ENCODE measurements around the gene COL1A2.

COL1A2 gene

DNA sequence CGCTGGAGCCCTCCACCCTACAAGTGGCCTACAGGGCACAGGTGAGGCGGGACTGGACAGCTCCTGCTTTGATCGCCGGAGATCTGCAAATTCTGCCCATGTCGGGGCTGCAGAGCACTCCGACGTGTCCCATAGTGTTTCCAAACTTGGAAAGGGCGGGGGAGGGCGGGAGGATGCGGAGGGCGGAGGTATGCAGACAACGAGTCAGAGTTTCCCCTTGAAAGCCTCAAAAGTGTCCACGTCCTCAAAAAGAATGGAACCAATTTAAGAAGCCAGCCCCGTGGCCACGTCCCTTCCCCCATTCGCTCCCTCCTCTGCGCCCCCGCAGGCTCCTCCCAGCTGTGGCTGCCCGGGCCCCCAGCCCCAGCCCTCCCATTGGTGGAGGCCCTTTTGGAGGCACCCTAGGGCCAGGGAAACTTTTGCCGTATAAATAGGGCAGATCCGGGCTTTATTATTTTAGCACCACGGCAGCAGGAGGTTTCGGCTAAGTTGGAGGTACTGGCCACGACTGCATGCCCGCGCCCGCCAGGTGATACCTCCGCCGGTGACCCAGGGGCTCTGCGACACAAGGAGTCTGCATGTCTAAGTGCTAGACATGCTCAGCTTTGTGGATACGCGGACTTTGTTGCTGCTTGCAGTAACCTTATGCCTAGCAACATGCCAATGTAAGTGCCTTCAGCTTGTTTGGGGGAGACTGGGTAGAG lies at the start of gene COL1A2:
Gene COL1A2, plus strand, starts transcription at position 459 of the 704 bp plus-strand sequence. Its CDS starts 137 bp downstream, at position 596.
- no peak for DNase-seq

DNA sequence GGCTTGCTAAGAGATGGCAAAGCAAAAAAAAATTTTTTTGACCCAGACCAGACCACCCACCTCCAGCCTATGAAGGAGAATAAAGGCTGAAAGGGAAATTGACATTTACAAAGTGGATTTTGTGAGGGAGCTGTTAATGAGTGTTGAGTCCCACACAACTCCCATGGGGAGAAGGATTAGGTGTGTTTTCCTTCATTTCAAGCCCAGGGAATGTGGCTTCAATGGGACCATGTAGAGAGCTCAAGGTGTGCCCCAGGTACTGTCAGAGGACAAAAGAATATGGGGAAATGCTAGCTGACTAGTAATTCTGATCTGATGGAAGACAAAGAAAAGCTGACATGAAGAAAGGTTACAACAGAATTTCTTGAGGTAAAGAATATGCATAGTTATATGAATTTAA lies 48.8 kb upstream of the COL1A2 start:
- no peak for DNase-seq

DNA sequence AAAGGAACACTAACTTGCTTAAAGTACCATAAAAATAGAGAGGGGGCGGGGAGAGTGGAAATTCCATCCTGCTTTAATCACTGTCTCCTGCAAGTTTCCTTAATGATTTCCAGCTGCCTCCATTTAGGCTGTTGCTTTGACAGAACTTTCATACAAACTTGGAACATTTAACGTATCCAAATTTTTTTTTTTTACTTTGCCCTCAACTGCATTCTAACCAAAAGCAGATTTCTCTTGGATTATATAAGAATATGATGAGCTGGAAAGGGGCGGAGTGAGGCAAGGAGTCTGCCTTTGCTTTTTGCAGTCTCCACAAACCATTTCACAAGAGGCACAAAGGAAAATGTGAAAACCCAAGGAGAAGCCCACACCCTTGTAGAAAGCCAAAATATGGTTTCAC lies 46.6 kb upstream of the COL1A2 start:
- DNase-seq, result no peak

DNA sequence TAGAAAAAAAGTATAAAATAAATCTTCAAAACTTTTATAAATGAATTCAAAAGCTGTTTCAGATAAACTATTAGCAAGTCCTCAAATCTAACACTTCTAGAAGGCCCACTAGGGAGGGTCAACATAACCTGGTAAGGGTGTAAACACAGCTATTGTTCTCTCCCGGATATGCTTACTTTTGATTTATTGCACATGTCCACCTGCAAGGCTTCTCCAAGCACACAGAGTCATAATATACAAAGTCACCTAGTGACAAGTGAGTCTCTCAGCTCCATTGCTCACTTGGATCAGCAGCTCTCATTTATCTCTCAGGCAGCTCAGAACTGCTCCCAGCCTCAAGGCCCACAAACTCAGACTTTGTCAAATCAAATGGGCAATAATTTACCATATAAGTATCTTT lies 44.0 kb upstream of the COL1A2 start:
- no peak for DNase-seq

DNA sequence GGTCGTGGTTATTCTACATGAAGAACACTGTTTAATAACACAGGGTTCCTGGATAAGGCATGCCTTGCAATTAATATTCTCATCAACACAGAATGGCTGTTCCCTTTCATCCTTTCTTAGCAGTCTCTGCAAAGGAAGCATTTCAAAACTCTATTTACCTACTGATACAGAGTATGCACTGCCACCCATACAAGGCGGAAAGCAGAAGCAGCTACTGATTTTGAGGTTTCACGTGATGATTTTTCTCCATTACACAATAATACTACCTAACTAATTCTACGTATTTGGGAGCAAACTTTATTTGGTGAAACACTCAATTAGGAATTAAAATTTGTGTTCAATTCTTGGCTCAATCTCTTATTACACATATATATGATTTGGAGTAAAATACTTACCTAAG lies 43.0 kb upstream of the COL1A2 start:
- DNase-seq, result no peak

DNA sequence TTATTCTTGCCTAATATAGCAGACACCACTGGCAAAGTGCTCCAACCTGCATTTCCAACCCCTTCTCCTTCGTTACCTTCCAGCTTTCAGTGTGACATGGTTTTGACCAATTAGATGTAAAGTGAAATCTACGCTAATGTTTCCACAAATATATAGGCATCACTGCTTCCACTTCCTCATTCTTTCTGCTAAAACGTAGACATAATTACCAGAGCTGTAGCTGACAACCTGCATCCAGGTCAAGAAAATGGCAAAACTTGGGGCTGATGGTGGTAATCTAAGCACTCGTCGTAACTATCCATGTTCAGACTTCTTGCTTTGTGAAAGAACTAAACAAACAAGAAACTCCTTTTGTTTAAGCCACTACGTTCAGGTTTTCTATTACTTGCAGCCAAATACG lies 41.8 kb upstream of the COL1A2 start:
- no peak for DNase-seq

DNA sequence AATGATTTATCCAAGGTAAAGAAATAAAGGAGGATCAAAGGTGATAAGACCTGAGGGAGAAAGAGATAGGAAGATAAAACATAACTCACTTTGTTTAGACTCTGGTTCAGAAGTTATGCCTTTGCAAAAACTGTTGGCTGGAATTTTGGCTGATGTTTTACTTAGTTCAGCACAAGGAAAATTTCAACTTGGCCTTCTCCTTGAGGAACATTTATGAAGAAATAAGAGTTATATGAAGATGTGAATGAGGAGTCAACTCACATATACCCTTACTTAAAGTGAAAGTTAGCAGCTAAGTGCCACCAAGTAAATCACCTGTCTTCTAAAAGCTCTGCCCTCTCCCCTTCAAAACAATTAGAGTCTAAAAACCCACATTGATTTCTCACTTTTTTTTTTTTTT lies 39.7 kb upstream of the COL1A2 start:
- no peak for DNase-seq

DNA sequence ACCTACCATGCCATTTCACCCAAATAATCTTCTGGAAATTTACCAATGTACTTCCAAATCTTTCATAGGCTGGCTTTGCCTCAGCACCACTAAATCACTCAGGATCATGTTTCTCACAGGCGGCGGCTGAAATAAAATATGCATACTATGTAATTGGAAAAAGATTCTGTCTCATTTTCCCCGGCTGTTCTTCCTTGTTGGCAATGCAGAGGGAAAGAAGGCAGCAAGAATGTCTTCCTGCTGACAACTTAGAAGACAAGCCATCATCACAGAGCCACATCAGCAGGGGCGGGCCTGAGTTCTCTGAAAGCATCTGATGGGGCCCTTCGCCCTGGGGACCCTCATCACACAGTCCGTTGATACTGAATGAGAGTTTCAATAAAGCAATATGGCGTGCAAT lies 39.2 kb upstream of the COL1A2 start:
- no peak for DNase-seq

DNA sequence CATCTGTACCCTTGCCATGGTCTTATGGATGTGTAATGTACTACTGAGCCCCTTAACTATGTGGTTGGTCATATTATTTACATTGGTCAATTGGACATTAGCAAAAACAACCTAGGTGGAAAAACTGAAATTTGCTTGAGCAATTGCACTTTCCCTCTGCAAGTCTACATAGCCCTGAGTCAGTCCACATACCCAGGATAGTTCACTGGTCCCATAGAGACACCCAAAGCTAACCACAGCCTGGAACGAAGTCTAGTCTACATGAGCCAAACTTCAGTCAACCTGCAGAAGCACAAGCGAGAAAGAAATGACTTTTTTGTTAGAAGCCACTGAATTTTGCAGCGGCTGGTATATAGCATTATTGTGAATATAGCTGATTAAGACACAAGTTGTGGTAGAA lies 37.6 kb upstream of the COL1A2 start:
- no peak for DNase-seq

DNA sequence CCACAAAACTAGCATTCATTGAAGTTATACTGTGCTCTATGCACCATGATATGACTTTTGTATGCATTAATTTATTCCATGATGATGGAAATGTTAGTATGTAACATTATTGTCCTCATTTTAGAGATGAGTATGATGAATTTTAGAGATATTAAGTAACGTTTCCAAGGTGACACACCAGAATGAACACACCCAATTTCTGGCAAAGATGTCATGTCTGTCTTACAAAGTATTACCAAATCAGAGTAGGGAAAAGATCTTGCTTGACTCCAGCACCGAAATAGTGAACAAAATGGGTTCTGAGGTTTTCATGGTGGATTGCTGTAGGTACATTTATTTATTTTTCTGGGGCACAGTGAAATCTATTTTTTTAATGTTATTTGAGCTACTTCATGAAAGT lies 33.8 kb upstream of the COL1A2 start:
- DNase-seq, result no peak

DNA sequence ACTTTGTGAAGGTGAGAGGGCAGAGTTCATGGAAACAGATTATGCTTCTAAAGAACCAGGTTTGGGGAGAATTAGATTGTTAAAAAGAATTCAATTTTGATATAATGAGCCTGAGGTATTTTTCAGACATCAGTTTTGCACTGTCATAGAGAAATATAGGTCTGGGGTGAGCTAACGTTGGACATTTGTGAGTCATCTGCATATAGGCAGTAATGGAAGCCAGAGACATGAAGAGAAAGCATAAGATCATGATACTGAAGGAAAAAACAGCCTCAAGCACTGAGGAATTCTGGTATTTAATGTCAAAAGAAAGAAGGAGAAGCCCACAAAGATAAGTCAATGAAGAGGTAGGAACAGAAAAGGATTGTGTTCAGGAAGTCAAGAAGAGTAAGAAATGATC lies 32.4 kb upstream of the COL1A2 start:
- no peak for DNase-seq

DNA sequence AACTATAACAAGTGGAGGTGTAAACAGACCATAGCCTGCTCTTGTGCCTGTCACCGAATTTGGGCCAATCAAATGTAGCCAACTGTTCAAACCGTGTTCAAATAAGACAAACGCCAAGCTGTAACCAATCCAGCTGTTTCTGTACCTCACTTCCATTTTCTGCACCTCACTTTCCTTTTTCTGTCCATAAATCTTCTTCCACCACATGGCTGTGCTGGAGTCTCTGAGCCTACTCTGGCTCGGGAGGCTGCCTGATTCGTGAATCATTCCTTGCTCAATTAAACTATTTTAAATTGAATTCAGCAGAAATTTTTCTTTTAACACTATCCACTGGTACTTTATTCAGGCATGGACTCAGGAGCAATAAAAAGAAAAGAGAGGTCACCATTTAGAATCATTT lies 29.9 kb upstream of the COL1A2 start:
- DNase-seq, result no peak

DNA sequence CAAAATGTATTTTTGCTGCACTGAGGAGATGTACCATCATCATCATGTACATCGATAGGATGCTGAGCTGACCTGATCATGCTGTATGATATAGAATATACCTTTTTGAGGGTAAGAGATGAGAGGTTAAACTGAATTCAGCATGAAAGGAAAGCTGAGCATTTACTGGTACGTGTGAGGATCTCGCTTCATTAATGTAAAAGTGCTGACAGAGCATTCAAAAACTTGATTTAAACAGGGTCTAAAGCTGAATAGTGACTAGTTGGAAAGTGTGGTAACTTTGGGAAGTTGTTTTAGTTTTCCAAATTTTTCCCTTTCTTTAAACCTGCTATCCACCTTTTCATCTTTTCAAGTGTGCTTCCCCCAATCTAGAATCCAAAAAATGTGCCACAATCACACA lies 28.5 kb upstream of the COL1A2 start:
- no peak for DNase-seq

DNA sequence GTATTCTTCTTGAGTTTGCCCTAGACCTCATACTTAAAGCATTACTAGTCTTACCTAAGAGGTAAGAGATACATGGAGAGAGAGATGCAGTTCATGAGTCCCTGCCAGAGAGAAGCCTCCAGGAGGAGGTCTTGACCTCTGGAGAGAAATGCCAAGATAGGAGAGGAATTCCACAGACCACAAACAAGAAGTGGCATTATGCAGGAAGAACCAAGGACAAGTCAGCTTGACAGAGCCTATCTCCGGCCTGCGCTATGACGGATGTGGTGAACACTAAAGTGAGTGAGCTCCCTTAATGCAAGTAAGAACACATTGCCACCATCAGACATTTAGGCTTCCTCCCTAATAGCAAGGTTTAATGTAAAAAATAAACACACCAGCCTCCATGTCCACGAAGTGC lies 27.9 kb upstream of the COL1A2 start:
- DNase-seq, result no peak

DNA sequence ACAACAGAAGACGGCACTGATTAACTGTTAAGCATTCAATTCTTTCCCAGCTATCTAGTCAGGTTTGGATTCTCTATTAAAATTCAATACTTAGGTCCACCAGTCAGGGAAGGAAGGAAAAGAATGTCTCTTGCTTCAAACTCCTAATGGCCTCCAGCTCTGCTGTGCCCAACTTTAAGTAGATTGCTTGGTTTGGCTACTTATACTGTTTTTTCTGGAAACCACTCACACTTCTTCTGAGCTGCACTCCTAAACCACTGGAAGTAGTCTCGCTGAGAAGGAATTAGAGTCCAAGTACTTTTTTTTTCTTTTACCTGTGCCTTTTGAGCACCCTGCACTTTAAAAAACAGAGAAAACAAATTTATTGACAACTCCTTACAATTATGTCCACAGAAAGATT lies 26.7 kb upstream of the COL1A2 start:
- no peak for DNase-seq

DNA sequence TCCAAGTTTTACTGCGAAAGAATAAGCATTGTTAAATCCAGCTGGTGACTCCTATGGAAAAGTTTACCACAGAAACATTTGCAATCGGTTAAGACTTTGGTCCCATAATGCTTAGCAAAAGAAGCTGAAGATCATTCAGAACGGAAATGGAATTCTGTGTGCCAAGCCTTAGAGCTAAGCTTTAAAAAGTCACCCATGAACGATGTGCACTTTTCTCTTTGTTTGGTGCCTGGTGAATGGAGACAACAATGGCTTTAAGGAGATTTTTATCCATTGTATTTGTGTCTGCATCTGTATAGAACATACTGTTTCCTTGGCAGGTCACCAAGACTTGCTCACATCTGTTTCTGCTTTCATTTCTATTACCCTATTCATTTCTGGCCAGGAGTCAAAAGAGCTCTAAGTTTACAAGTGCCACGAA lies 26.3 kb upstream of the COL1A2 start:
- peak; percentile 9 for DNase-seq

DNA sequence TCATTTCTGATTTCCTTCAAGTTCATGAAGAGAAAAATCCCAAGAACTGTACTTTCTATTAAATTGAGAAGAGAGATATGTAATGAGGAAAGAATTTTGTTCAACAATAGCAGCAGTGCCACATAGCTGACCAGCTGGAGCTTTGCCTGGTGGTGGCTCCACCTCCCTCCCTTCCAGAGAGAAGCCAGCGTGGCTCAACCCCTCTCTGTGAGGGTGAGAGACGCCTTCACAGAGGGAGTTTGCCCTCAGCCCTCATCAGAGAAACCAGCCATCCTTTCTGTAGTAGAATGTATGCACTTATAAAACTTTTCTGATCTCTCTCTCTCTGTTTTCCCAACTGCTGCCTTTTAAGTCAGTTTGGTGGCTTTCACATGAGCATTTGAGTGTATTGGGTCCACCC lies 20.5 kb upstream of the COL1A2 start:
- no peak for DNase-seq

DNA sequence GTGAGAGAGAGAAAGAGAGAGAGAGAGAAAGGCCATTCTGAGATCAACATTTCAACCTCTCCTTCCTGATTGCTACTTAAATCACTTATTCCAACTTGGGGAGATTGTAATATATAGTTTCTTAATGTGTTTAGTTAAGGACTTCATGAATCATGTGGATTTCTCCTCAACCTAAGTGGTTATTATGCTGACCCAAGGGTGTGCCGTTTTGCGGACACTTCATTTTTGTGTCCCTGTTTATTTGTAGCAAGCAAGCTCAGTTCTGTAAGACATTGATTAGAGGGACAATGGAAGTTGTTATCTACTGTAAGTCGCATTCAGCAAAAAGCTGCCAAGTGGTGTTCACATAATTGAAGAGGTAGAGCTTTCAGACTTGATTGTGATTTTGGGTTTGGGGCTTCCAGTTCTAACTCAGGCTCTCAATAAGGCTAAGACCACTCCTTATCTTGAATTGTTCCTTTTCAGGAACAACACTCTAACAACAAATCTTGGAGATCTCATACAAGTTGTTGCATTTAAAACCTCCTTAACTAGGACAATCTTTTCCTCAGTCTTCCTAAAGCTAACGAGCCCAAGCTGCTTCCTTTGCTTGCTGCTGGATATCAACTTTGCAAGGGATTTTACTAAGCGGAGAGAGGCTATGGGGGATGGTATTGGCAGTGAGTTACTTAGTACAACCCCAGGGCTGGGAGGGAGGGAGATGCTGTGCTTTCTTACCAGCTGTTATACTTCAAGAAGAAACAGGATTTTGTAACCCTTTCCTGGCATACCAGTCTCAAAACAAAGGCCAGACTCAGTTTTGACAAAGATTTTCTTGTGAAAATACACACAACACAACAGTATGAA lies 19.8 kb upstream of the COL1A2 start:
- DNase-seq, result peak; percentile 29

DNA sequence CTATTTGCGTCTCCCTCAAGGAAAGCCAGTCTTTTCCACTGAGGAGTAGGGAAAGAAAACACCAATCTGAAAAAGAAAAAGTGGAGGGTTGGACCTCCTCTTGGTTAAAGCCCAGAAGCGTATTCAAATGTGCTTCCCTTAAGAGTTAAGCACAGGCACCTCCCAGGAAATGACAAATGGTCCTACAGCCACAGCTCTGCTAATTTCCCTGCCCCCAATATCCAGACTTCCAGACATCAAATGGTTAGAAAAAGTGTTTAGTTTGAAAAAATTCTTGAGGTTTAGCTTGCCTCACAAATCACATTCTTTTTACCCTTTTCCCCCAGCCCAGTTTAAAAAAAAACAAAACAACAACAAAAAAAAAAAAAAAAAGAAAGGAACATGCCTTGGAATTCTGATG lies 19.0 kb upstream of the COL1A2 start:
- DNase-seq, result no peak

DNA sequence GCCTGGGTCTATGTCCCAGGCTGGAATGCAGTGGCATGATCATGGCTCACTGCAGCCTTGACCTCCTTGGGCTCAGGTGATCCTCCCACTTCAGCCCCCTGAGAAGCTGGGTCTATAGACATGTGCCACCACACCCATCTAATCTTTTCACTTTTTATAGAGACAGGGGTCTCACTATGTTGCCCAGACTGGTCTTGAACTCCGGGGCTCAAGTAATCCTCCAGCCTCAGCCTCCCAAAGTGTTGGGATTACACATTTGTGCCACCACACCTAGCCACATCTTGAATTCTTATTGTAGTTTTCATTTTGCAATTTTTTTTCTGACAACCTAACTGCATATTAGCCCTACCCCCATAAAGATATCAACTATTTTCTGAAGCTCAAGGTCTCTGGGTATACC lies 18.4 kb upstream of the COL1A2 start:
- DNase-seq, result no peak

DNA sequence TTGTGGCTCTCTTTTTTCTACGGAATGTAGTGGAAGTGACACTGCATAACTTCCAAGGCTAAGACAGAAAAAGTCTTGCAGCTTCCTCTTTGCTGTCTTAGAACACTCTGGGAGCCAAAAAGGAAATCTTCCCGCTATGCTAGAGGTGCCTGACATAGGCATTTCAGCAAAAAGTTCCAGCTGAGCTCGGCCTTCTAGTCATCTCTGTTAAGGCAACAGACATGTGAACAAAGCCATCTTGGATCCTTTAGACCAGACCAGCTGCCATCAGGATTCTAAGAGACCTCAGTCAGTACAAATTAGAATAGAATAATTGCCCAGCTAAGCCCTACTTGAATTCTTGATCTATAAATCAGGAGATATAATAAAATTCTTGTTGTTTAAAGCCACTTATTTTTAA lies 16.3 kb upstream of the COL1A2 start:
- no peak for DNase-seq

DNA sequence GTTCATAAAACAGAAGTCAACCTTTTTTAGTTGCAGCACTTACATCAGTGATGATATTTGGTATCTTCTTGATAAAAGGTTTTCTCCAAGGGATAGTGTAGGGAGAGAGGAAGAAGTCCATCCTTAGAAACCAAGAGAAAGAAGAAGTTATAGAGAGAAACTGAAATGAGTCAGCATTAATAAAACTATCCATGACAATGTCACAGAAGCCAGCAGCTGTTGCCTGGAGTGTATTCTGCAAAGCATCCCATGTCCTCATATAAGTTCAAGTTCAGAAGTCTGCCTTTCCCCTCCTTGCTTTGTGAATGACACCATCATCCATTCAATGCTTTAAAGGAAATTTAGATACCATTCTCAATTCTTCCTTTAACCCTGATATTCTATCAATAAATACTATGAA lies 14.4 kb upstream of the COL1A2 start:
- DNase-seq, result no peak

DNA sequence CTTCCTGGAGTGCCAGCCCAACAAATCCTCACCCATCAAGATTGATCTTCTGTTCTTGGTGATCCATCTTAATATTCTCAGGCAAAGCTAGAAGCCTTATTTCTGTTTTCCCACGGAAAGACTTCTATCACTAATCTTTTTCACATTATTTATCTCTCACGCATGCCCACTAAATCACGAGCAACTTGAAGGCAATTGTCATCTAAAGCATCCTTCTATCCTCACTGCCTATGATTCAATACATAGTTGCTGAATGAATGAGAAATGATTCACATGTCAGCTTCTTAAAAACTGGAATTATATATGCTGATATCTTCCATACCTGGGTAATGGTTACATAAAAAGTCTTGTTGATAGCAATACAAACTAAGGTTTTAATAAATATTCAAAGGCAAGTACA lies 12.6 kb upstream of the COL1A2 start:
- no peak for DNase-seq

DNA sequence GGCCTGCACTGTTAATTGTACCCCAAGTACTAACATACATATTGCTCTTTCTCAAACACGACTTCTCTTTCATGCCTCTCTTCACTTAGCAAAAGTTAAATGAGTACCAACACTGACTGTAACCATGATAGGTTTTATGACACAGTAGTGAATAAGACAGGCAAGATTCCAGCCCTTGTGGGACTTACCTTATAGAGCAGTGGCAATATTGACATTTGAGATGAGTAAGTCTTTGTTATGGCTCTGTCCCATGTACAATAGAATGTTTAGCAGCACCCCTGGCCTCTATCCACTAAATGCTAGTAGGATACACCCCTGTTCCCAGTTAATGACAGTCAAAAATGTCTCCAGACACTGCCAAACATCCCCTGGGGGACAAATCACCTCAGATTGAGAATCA lies 11.9 kb upstream of the COL1A2 start:
- DNase-seq, result no peak

DNA sequence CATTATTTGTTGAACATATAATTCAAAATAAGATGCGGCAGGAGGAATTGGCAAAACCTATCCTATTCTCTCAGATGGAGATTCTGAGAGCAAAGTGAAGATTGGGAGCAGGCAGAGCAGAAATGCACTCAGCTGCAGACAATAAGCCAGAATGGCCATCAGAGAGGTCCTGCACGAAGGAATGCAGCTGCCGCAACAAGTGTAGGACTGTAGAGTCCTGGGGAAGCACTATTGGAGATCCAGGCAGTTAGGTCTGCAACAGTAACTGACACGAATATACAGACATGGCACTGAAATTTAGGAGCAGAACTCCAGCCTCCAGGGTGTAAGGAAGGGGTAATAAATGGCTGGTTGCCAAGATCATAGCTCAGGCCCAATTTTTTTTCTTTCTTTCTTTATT lies 10.4 kb upstream of the COL1A2 start:
- no peak for DNase-seq
